Spleen (tissue), 11 donors: ENCODE results near the gene SARM1. TPM values are rescaled to one million over a fixed set of nuclear protein-coding genes. Genes with fewer than 3 reads are reported as not detected.

Experiments used
- DNase-seq: peaks from one replicate; pipeline ENCODE4 v3.0.0-alpha.2; 2020
- H3K27ac ChIP-seq, 8 donors: fragments of 200-600 bp; sonication (generic) in 7 of 8; 1 replicate in 4 of 8; 2 replicates in 4 of 8; pipeline versions ENCODE4 v1.5.0 to v1.8.0; 2016 to 2021; ENCODE audit warnings: inconsistent platforms in 4 of 8, mild to moderate bottlenecking in 4 of 8, moderate library complexity in 1 of 8
- H3K27me3 ChIP-seq, 7 donors: fragments of 200-600 bp; sonication (generic) in 6 of 7; replicated peaks in 1 of 7; 1 replicate in 4 of 7; 2 replicates in 3 of 7; pipeline versions ENCODE4 v1.5.0 to v1.8.0; 2016 to 2021; ENCODE audit warnings: inconsistent platforms in 3 of 7, mild to moderate bottlenecking in 1 of 7
- H3K36me3 ChIP-seq, 6 donors: fragments of 200-600 bp; sonication (generic) in 5 of 6; 1 replicate in 4 of 6; 2 replicates in 2 of 6; pipeline versions ENCODE4 v1.5.0 to v1.8.0; 2016 to 2021; ENCODE audit warnings: inconsistent platforms in 2 of 6
- H3K4me1 ChIP-seq, 6 donors: fragments of 200-600 bp; sonication (generic) in 5 of 6; 1 replicate in 3 of 6; 2 replicates in 3 of 6; pipeline versions ENCODE4 v1.5.0 to v1.8.0; 2016 to 2021; ENCODE audit warnings: inconsistent platforms in 3 of 6
- H3K4me3 ChIP-seq, 8 donors: fragments of 200-600 bp; sonication (generic) in 7 of 8; 1 replicate in 4 of 8; 2 replicates in 4 of 8; pipeline versions ENCODE4 v1.5.0 to v1.8.0; 2016 to 2021; ENCODE audit warnings: inconsistent platforms in 4 of 8, mild to moderate bottlenecking in 4 of 8, moderate library complexity in 2 of 8
- H3K9me3 ChIP-seq, 8 donors: fragments of 200-600 bp; sonication (generic) in 7 of 8; 1 replicate in 4 of 8; 2 replicates in 4 of 8; pipeline versions ENCODE4 v1.5.0 to v1.8.0; 2016 to 2021; ENCODE audit warnings: inconsistent platforms in 4 of 8
- POLR2A ChIP-seq, 3 donors: fragments of 450-650 bp; IDR thresholded peaks; one replicate each; pipeline ENCODE4 v1.5.1; 2017; ENCODE audit warnings: antibody characterized with exemption in 3 of 3, mild to moderate bottlenecking in 1 of 3
- POLR2AphosphoS5 ChIP-seq, 3 donors: sonication (generic); formaldehyde crosslinking; IDR thresholded peaks; one replicate each; pipeline ENCODE4 v1.5.1; 2017; ENCODE audit warnings: antibody characterized with exemption in 3 of 3
- WGBS, 5 donors: extraction: QIAGEN DNeasy Blood & Tissue Kit in 3 of 5; methylation state at CpG; one replicate each; pipeline versions ENCODE4 v1.1.5 to v1.1.7; 2013 to 2018; 5-methylcytosine and 5-hydroxymethylcytosine counted together
- intact Hi-C: fragments of 100-400 bp; cut with DNase I; formaldehyde crosslinking; loops from one replicate; pipeline ENCODE4 v1.15.0; 2023; ENCODE audit warnings: low total_unique reads
- polyA plus RNA-seq, 3 donors: library from polyadenylated mRNA; stranded (reverse); fragments of 200-250 nt; gene quantifications; one replicate each; pipeline ENCODE4 v1.2.1, GENCODE V29; 2013
- total RNA-seq, 7 donors: library from RNA; depleted of rRNA in 3 of 7; stranded (reverse); fragments of >200 nt in 3 of 7; fragmentation: NEBNext Ultra II Directional in 4 of 7; extraction: Animal tissue kit (Norgen Biotek cat#: 25700) in 4 of 7; gene quantifications; one replicate each; pipeline versions ENCODE4 v1.1.0 to v1.2.1, GENCODE V29; 2016 to 2021
- TF ChIP-seq, protein P1 (sequence below), 11 experiments: fragments of 200-600 bp in 7 of 11; fragments of 450-650 bp in 4 of 11; sonication (generic) in 4 of 11; IDR thresholded peaks in 8 of 11; conservative IDR thresholded peaks in 3 of 11; 1 replicate in 7 of 11; 2 replicates in 4 of 11; pipeline versions ENCODE4 v1.4.0 to v1.8.0; 2016 to 2021; ENCODE audit warnings: antibody characterized with exemption in 11 of 11, inconsistent platforms in 4 of 11, mild to moderate bottlenecking in 1 of 11
- donor health status: healthy with polysubstance abuse.
- donor health status: DM: no; HTN: no; CAD: no; lungs with moderate emphysema.
- donor health status: DM: no; HTN: no; CAD: no.
- donor health status: Bipolar disorder and iron deficiency.
- donor health status: healthy.
- donor health status: DM: no; HTN: no; CAD: no.
- donor health status: DM: yes; HTN: yes; CAD: no.

SARM1 gene
- total and polyA plus RNA-seq, 10 donors, result 4.7 to 48.7 (median 35.4) TPM

DNA sequence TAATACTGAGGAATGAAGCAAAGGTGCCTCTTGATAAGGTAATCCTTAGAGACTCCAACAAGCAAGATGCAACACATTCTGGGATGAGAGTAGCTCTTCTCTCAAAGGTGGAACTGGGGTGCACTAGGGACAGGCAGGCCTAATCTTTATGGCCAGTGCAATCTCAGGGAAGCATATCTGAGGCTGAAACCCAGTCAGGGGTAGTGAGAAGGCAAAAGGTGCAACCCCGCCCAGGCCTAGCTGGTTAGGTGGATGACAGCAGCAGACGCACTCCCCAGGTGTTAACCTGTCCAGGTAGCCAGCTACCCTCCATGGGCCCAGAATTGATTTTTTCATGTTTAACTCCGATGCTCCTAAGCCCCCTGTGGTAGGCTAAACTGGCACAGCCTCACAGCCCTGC, 44.4 kb downstream of the SARM1 start:
- peaks cover 0 to 11% (median 0%) of the 10 kb centered on the region in 7 donors for H3K27me3 ChIP-seq
- H3K4me1 ChIP-seq, result peaks cover 0 to 11% (median 6%) of the 10 kb centered on the region in 6 donors
- 86 to 96% (median 93%) methylated on average over 3 of the region's 3 CpGs for WGBS, 5 donors
- H3K4me3 ChIP-seq, result no peak overlapping the region
- no peaks in the 10 kb centered on the region for H3K9me3 ChIP-seq
- intact Hi-C loops, result no loop called here
- DNase-seq, result no peak
- H3K27ac ChIP-seq, result no peak overlapping the region
- TF ChIP-seq POLR2A (IDR thresholded peaks at IDR 0.05), result no peak
- no peaks in the 10 kb centered on the region for H3K36me3 ChIP-seq

DNA sequence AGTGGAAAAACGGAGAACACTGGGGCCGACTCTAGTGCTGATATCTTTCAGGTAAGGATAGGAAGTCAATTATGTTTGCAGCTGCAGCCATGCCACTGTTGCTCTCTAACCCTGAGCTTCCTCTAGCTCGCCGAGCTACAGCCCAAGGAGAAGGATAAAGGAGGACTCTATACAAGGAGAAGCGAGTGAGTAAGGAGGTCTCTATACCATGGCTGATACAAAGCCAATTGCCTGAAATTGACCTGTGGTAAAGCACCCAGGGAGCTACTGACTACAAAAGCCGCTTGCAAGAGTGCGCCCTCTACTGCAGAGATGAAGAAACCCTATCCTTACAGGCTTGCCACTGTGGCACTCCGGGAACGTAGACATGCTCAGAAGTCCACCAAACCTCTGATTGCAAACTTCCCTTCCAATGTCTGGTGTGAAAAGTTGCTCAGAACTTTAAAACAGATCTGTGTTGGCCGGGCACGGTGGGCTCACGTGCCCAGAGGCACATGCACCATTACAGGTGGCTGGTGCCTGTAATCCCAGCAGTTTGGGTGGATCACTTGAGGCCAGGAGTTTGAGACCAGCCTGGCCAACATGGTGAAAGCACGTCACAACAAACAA, 45.3 kb downstream of the SARM1 start:
- DNase-seq, result no peak
- WGBS, 5 donors, result 13 to 21% (median 15%) methylated on average over 13 of the region's 13 CpGs
- Histone ChIP-seq H3K27ac (no peak overlapping the region), H3K4me1 (peaks cover 0 to 11% (median 6%) of the 10 kb centered on the region in 6 donors), H3K9me3 (no peaks in the 10 kb centered on the region), H3K36me3 (no peaks in the 10 kb centered on the region), H3K4me3 (no peak overlapping the region), H3K27me3 (peaks cover 0 to 11% (median 0%) of the 10 kb centered on the region in 7 donors)
- intact Hi-C loops, result no loop called here
- TF ChIP-seq POLR2AphosphoS5 (IDR thresholded peaks at IDR 0.05) (peak in 1 of 3 donors; percentile 20), POLR2A (IDR thresholded peaks at IDR 0.05) (no peak)
- TF ChIP-seq, protein P1, sequence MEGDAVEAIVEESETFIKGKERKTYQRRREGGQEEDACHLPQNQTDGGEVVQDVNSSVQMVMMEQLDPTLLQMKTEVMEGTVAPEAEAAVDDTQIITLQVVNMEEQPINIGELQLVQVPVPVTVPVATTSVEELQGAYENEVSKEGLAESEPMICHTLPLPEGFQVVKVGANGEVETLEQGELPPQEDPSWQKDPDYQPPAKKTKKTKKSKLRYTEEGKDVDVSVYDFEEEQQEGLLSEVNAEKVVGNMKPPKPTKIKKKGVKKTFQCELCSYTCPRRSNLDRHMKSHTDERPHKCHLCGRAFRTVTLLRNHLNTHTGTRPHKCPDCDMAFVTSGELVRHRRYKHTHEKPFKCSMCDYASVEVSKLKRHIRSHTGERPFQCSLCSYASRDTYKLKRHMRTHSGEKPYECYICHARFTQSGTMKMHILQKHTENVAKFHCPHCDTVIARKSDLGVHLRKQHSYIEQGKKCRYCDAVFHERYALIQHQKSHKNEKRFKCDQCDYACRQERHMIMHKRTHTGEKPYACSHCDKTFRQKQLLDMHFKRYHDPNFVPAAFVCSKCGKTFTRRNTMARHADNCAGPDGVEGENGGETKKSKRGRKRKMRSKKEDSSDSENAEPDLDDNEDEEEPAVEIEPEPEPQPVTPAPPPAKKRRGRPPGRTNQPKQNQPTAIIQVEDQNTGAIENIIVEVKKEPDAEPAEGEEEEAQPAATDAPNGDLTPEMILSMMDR (IDR thresholded peaks at IDR 0.05 in 8 of 11, conservative IDR thresholded peaks at IDR 0.05 in 3 of 11), result peak; percentile 40 to 81 (median 72)

- TF ChIP-seq POLR2A (IDR thresholded peaks at IDR 0.05) (no peak), POLR2AphosphoS5 (IDR thresholded peaks at IDR 0.05) (no peak)
- TF ChIP-seq, protein P1 (IDR thresholded peaks at IDR 0.05 in 8 of 11, conservative IDR thresholded peaks at IDR 0.05 in 3 of 11), result no peak
- 78 to 88% (median 81%) methylated on average over 7 of the region's 7 CpGs for WGBS, 5 donors
These were observed 50.4 kb downstream of the SARM1 start for GRCh38 chr17:28421787-28422305.

DNA sequence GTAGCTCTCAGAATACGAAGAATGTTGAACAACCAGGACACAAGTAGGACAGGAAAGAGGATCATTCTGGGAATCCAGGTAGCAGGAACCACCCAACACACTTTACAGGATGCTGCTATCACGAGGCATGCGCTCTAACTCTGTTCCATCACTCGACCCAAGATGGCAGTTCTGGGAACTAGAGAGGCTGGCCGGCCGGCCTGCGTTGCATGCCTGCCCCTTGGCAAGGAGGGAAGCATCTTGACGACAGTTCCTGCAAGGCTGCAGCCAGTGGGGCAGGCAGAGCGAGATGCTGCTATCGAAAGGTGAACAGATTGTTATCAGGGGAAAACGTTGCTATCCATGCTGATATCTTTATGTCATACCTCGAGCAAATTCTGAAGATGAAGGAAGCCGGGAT, 53.7 kb downstream of the SARM1 start:
- Histone ChIP-seq H3K27me3 (peaks cover 0 to 14% (median 0%) of the 10 kb centered on the region in 7 donors), H3K4me3 (no peak overlapping the region), H3K27ac (no peak overlapping the region), H3K4me1 (no peaks in the 10 kb centered on the region), H3K36me3 (no peaks in the 10 kb centered on the region), H3K9me3 (no peaks in the 10 kb centered on the region)
- DNase-seq, result no peak
- TF ChIP-seq, protein P1 (IDR thresholded peaks at IDR 0.05 in 8 of 11, conservative IDR thresholded peaks at IDR 0.05 in 3 of 11), result no peak
- TF ChIP-seq POLR2AphosphoS5 (IDR thresholded peaks at IDR 0.05) (no peak), POLR2A (IDR thresholded peaks at IDR 0.05) (no peak)
- intact Hi-C loops, result no loop called here
- 82 to 89% (median 84%) methylated on average over 13 of the region's 13 CpGs for WGBS, 5 donors

More at GRCh38 chr17:28421787-28422305, 50.4 kb downstream of the SARM1 start:
- intact Hi-C loops, result no loop called here
- Histone ChIP-seq H3K4me1 (peaks cover 0 to 6% (median 3%) of the 10 kb centered on the region in 6 donors), H3K27ac (no peak overlapping the region), H3K27me3 (peaks cover 0 to 25% (median 0%) of the 10 kb centered on the region in 7 donors), H3K9me3 (no peaks in the 10 kb centered on the region), H3K4me3 (no peak overlapping the region), H3K36me3 (no peaks in the 10 kb centered on the region)
- no peak for DNase-seq
